CD4-positive, alpha-beta T cell treated with Interleukin-2 at 100 ng/mL for 4 hours (primary cell): Measurements from ENCODE around the gene CDY1.
"Not testable (repeated sequence)": the region's sequence is repeated elsewhere in the genome, so short reads cannot be mapped to it uniquely, and the experiment has no call there.

Experiments
- DNase-seq: peaks from one replicate; pipeline ENCODE4 v3.0.0-alpha.2; 2020; ENCODE audit warnings: low spot score

The CDY1 gene, protein sequence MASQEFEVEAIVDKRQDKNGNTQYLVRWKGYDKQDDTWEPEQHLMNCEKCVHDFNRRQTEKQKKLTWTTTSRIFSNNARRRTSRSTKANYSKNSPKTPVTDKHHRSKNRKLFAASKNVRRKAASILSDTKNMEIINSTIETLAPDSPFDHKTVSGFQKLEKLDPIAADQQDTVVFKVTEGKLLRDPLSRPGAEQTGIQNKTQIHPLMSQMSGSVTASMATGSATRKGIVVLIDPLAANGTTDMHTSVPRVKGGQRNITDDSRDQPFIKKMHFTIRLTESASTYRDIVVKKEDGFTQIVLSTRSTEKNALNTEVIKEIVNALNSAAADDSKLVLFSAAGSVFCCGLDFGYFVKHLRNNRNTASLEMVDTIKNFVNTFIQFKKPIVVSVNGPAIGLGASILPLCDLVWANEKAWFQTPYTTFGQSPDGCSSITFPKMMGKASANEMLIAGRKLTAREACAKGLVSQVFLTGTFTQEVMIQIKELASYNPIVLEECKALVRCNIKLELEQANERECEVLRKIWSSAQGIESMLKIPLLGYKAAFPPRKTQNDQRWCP

DNA sequence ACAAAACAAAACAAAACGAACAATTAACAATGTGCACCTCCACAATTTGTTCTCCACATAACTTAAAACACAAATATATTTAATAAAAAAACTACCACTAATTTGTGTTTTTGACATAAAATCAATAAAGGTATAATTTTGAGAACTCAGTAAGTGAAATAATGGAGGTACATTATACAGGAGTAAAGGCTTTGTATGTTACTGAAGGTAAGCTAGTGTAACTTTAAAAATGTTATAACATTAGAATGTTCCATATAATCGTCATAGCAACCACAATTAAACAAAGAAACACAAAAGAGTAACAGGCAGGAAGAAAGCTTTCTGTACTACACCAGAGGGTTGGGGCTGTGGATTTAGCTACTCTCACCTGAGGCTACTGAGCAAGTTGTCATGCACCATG, at the start of gene CDY1:
TSS of gene CDY1 (plus strand) at position 301 of the 400 bp plus-strand sequence. CDS start 326 bp downstream, outside the sequence.
- not testable (repeated sequence) for DNase-seq

DNA sequence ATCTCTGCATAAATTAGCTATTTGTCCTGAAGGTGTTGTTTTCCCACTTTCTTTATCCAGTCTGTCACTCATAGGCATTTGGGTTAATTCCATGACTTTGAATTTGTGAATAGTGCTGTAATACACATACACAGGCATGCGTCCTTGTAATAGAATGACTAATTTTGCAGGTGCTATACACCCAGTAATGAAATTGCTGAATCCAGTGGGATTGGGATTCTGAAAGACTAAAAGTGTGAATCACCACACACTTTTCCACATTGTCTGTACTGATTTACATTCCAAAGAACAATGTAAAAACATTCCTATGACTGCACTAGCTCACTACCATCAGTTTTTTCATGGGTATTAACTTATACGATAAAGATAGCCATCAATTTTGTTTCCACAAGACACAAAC, 28.6 kb upstream of the CDY1 start:
- DNase-seq: not testable (repeated sequence)

DNA sequence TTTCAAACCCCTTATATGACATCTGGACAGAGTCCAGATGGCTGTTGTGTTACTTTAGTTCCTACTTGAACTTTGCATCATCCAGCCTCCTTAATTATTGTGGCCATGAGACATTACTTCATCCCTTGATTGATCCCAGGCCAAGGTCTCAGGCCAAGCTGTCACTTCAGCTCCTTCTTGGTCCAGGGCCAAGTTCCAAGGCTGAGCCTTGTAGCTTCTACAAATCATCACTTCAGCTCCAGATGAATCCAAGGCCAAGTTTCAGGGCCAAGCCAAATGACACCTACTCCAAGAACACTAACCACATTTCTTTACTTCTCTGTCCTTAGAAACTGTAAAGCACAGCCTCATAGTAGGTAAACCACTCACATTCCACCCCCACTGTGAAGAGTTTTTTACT, 1.7 kb upstream of the CDY1 start:
- not testable (repeated sequence) for DNase-seq

DNA sequence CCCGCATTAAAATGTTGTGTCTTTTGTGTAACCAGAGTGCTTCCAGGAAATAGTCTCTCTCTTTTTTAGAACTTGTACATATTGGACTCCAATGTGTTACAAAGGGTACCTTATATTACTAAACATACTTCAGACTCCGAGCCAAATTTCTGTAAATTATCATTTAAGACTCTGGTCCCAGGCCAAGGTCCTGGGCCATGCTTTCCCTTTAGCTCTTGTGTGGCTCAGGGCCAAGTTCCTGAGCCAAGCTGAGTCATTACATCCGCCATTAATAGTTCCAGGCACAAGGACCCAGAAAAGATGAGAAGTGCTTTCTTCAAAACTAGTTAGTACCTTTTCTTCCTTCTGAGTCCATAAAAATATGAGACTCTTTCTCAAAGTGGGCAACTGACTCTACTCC, 4.6 kb downstream of the CDY1 start:
- not testable (repeated sequence) for DNase-seq

DNA sequence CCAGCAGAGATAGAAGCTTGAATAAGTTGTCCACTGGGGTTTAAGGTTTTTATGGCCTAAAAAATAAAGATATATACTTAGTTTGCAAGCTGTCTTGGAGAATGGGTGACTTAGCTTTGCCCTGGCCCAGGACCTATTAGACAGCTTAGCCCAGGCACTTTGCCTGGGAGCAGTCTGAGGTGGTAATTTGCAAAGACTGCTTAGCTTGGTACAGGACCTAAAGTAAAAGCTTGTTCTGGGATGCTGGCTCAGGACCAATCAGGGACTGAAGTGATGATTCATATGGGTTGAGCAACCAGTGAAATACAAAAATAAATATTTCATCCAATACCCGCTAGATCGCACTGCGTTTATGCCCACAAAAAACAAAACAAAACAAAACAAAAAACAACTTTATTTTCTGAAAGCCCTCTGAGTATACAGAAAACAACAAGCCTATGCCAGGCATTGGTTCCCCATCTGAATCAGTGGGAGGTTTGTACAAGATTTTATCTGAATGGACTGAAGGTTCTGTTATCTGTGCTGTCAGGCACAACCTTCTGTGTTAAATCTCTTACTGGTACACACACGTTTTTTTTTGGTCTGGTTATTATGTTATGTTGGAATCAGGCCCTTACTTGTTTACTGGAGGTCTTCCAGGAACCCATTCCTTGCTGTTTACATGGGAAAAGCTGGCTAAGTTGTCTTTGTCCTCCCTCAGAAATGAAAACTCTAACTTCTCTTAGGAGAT, 8.6 kb downstream of the CDY1 start:
- DNase-seq: not testable (repeated sequence)

DNA sequence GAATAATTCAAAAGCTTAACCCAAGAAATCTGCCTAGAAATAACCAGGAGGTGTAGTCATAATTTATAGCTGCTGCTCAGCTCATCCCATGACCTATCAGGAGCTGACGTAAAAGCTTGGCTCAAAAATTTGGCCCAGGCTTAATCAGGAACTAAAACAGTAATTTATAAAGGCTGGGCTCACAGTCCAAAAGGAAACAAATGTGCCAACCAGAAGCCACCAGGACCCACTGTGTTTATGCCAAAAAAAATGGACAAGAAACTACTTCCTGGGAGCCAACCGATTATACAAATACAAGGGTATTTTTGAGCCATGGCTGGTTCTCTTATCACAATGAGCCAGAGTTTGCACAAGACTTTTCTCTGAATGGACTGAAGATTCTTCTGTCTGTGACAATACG, 17.9 kb downstream of the CDY1 start:
- DNase-seq: not testable (repeated sequence)

DNA sequence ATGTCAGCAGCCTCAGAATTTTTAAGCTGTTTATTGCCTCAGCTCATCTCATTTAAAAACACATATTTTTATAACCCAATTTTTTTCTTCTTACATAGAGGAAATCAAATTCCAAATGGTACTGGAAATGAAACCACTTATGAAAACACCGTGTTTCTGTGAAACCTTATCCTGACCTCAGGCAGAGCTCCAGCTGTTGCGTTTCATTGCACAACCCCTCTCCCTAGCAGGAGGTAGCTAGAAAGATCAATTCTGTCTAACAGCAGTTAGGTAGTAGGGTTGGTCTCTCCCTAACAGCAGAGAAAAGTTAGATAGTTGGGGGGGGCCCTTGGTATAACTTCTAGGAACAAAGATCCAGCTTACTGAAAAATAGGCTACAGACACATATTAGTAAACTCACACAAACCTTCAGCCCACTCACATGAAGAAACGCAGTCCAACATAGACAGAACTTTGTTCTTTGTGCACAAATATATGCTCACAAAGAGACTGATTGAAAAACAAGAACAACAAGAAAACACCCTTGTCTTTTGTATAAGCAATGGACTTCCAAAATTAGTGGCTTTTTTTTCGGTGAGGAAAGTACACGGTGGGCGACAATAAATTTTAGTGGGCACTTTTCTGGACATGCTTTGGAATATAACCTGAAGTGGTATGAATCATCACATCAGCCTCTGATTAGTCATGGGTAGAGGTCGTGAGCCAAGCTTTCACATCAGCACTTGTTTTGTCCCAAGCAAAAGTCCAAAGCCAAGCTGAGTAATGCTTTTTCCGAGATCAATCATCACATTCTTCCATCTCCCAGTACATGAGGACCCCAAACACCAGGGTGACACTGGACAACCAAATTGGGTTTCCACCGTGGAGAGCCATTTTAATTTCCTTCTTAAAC, 21.4 kb downstream of the CDY1 start:
- not testable (repeated sequence) for DNase-seq
